Measurements from ENCODE around the gene SORL1.
A peak's percentile ranks its signal among the peaks of the same experiment; 100 is the strongest.

SORL1 gene

DNA sequence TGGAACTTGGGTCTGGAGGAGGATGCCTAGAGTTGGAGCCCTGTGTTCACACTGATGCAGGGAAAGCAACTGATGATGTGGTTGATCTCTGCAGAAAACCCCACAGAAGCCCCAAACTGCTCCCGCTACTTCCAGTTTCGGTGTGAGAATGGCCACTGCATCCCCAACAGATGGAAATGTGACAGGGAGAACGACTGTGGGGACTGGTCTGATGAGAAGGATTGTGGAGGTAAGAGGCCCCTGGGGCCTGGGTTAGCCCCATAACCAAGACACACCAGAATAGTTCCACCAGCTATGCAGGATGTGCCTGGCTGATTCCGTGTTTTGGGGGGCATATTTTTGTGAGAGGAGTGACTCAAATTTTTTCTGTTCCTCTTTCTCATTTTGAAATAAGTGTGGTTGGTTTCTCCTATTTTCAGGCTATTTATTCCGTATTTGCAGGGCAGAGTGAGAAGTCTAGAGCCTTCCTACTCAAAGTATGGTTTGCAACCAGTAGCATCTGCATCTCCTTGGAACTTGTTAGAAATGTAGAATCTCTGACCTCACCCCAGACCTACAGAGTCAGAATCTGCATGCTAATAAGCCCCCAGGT lies 137.9 kb downstream of the SORL1 start:
- DNase-seq: no peak
- Histone ChIP-seq H3K36me3 (replicated peaks) (no peaks in the 10 kb centered on the region), H3K4me3 (ENCODE audit: low read depth, low read length) (no peak overlapping the region), H3K27me3 (replicated peaks) (no peaks in the 10 kb centered on the region), H3K27ac (no peak overlapping the region)
- TF ChIP-seq, protein P1, sequence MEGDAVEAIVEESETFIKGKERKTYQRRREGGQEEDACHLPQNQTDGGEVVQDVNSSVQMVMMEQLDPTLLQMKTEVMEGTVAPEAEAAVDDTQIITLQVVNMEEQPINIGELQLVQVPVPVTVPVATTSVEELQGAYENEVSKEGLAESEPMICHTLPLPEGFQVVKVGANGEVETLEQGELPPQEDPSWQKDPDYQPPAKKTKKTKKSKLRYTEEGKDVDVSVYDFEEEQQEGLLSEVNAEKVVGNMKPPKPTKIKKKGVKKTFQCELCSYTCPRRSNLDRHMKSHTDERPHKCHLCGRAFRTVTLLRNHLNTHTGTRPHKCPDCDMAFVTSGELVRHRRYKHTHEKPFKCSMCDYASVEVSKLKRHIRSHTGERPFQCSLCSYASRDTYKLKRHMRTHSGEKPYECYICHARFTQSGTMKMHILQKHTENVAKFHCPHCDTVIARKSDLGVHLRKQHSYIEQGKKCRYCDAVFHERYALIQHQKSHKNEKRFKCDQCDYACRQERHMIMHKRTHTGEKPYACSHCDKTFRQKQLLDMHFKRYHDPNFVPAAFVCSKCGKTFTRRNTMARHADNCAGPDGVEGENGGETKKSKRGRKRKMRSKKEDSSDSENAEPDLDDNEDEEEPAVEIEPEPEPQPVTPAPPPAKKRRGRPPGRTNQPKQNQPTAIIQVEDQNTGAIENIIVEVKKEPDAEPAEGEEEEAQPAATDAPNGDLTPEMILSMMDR (IDR thresholded peaks at IDR 0.05; ENCODE audit: low read depth, low read length, missing control alignments): no peak
- in situ Hi-C loops (cut with HindIII; ENCODE audit: low pct_ligation_motif_present, low sequenced_read_pairs): no loop called here

DNA sequence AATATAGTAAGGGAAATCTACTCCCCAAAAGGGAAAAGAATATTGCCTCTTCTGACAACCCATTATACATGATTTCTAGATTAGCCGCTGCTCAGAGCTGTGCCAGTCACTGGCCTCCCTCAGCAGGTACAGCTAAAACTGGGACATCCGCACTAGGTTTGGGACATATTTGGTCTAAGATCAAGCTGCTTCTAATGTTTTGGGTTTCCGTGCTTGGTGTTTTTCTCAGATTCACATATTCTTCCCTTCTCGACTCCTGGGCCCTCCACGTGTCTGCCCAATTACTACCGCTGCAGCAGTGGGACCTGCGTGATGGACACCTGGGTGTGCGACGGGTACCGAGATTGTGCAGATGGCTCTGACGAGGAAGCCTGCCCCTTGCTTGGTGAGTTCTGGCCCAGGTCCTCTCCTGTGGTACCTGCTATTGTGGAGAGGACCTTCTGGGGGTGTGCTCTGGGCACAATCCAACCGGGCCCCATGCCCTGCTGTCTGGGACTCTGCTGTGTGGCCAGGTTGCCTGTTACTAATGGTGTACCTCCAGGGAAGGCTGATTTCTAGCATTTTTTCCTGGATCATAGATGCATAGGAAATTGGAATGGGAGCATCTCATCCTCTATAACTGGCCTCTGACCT lies 138.8 kb downstream of the SORL1 start:
- DNase-seq: no peak
- no peak overlapping the region for H3K27ac ChIP-seq
- H3K4me3 ChIP-seq (ENCODE audit: low read depth, low read length): no peak overlapping the region
- in situ Hi-C loops (cut with HindIII; ENCODE audit: low pct_ligation_motif_present, low sequenced_read_pairs): no loop called here
- no peaks in the 10 kb centered on the region for H3K36me3 ChIP-seq (replicated peaks)
- no peaks in the 10 kb centered on the region for H3K27me3 ChIP-seq (replicated peaks)
- TF ChIP-seq, protein P1 (IDR thresholded peaks at IDR 0.05; ENCODE audit: low read depth, low read length, missing control alignments): no peak

DNA sequence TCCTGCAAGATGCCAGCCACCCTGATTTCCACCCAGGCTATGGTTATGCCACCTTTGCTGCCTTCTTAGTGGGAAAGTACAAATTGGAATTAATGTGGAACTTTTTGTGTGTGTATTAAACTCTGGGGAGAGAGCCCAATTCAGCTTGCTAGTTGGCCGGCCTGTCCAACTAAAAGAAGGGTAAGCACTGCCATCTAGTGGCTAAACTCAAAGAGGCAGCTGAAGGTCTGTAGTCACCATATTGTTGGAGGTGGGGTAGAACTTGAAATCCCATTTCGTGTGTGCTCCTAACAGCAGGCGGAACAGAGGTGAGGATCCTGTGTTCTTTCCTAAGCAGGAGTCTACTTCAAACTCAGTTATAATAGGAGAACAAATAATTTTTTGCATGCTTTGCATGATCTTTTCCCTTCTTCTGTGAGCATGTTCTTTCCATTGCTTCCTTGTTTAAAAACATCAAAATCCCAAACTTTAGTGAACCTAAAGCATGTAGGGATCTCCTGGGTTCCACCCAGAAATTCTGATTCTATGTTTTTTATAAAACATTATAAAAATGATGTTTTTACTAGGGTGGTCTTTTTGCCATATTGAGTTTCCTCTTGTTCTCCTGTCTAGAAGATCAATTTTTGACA lies 139.4 kb downstream of the SORL1 start:
- peak; percentile 80 for DNase-seq
- TF ChIP-seq, protein P1 (IDR thresholded peaks at IDR 0.05; ENCODE audit: low read depth, low read length, missing control alignments): peak; percentile 89
- Histone ChIP-seq H3K36me3 (replicated peaks) (no peaks in the 10 kb centered on the region), H3K27ac (no peak overlapping the region), H3K4me3 (ENCODE audit: low read depth, low read length) (no peak overlapping the region), H3K27me3 (replicated peaks) (no peaks in the 10 kb centered on the region)
- in situ Hi-C loops (cut with HindIII; ENCODE audit: low pct_ligation_motif_present, low sequenced_read_pairs): no loop called here

DNA sequence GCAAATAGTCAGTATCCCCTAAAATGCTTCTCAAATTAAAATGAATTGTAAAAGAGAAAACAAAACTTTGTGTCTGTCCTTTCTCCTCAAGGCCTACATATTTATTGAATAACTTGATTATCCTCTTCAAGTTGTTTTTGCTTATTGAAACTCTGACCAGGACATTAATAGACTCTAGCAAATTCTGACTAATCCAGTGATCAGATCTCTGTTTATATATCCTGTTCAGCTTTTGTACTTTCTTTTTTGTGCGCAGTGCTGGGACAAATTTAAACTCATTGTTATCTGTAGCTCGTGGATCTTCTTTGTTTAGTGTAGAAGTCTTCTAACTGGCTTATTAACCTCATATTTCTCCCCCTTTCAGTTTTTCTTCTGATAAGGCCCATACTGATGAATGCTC lies 140.6 kb downstream of the SORL1 start:
- Histone ChIP-seq H3K4me3 (ENCODE audit: low read depth, low read length) (no peak overlapping the region), H3K27me3 (replicated peaks) (no peaks in the 10 kb centered on the region), H3K36me3 (replicated peaks) (no peaks in the 10 kb centered on the region), H3K27ac (no peak overlapping the region)
- TF ChIP-seq, protein P1 (IDR thresholded peaks at IDR 0.05; ENCODE audit: low read depth, low read length, missing control alignments): no peak
- in situ Hi-C loops (cut with HindIII; ENCODE audit: low pct_ligation_motif_present, low sequenced_read_pairs): no loop called here
- DNase-seq: no peak

DNA sequence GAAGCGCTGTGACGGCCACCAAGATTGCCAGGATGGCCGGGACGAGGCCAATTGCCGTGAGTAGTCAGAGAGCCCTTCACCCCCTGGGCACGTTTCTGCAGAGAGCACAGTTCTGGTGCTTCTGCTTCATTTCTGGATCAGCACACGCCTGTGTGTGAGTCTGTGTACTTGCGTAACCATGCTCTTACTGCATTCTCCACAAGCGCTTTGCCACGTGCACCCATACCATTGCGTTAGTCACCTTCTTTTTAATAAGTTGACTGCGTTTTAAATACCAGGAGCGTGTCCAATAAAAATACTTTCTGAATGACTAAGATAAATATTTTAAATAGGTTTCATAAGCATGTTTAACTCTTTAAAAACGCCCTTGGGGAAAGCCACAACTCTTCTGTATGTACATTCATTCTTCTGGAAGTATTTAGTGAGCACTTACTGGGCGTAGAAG lies 143.6 kb downstream of the SORL1 start:
- no peaks in the 10 kb centered on the region for H3K36me3 ChIP-seq (replicated peaks)
- H3K4me3 ChIP-seq (ENCODE audit: low read depth, low read length): no peak overlapping the region
- H3K27me3 ChIP-seq (replicated peaks): no peaks in the 10 kb centered on the region
- H3K27ac ChIP-seq: no peak overlapping the region
- peak; percentile 96 for DNase-seq
- in situ Hi-C loops (cut with HindIII; ENCODE audit: low pct_ligation_motif_present, low sequenced_read_pairs): no loop called here
- TF ChIP-seq, protein P1 (IDR thresholded peaks at IDR 0.05; ENCODE audit: low read depth, low read length, missing control alignments): no peak

Measured in brain microvascular endothelial cell (primary cell).